Peyer's patch (tissue), 4 donors: Measurements from ENCODE around the gene EBP. TPM values are rescaled to one million over a fixed set of nuclear protein-coding genes. Genes with fewer than 3 reads are reported as not detected.

Experiments
- DNase-seq, 3 donors: peaks; one replicate each; pipeline ENCODE4 v3.0.0-alpha.2; 2017 to 2019
- H3K27ac ChIP-seq, 4 donors: fragments of 200-600 bp; sonication (generic); one replicate each; pipeline ENCODE4 v1.5.1; 2016 to 2019
- H3K27me3 ChIP-seq, 2 donors: fragments of 200-600 bp; sonication (generic); one replicate each; pipeline ENCODE4 v1.5.1; 2019
- H3K36me3 ChIP-seq, 3 donors: fragments of 200-600 bp; sonication (generic); one replicate each; pipeline ENCODE4 v1.5.1; 2016 to 2019
- H3K4me1 ChIP-seq, 4 donors: fragments of 200-600 bp; sonication (generic); one replicate each; pipeline ENCODE4 v1.5.1; 2016 to 2019
- H3K4me3 ChIP-seq, 4 donors: fragments of 200-600 bp; sonication (generic); 1 replicate in 3 of 4; 2 replicates in 1 of 4; pipeline ENCODE4 v1.5.1; 2016 to 2019; ENCODE audit warnings: mild to moderate bottlenecking in 1 of 4
- H3K9me3 ChIP-seq, 4 donors: fragments of 200-600 bp; sonication (generic); one replicate each; pipeline ENCODE4 v1.5.1; 2016 to 2019; ENCODE audit warnings: mild to moderate bottlenecking in 1 of 4
- POLR2A ChIP-seq, 2 donors: fragments of 450-650 bp; IDR thresholded peaks; one replicate each; pipeline ENCODE4 v1.5.1; 2017; ENCODE audit warnings: antibody characterized with exemption in 2 of 2, mild to moderate bottlenecking in 2 of 2, moderate library complexity in 2 of 2
- total RNA-seq, 4 donors: library from RNA; depleted of rRNA; stranded (reverse); fragments of >200 nt; gene quantifications; one replicate each; pipeline ENCODE4 v1.1.0, GENCODE V29; 2016
- TF ChIP-seq, protein P1 (sequence below), 6 experiments: fragments of 450-650 bp in 4 of 6; fragments of 200-600 bp in 2 of 6; sonication (generic) in 1 of 6; IDR thresholded peaks; one replicate each; pipeline ENCODE4 v1.5.1; 2017 to 2019; ENCODE audit warnings: antibody characterized with exemption in 6 of 6, mild to moderate bottlenecking in 3 of 6, moderate library complexity in 1 of 6

Gene EBP
- total RNA-seq, 4 donors from 2014 or later: 47.0 to 189 (median 134) TPM

DNA sequence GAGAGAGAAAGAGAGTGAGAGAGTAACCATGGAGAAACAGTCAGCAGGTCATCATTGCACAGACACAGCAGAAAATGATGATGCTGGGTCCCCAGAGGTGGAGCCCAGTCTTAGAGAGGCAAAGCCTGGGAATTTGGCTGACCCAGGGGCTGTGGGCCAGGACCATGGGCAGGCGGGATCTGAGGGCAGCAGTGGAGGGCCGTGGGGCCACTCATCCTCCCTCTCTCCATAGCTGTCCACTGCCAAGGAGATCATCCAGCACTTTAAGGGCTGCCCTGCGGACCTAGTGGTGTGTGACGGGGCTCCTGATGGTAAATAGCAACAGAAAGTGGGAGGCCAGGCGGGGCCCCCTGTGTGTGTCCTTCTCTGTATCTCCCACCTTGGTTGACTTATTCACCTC is 42.8 kb upstream of the EBP start:
- H3K36me3 ChIP-seq: peaks cover 0 to 15% (median 0%) of the 10 kb centered on the region in 3 donors
- no peaks in the 10 kb centered on the region for H3K27me3 ChIP-seq
- TF ChIP-seq, protein P1, sequence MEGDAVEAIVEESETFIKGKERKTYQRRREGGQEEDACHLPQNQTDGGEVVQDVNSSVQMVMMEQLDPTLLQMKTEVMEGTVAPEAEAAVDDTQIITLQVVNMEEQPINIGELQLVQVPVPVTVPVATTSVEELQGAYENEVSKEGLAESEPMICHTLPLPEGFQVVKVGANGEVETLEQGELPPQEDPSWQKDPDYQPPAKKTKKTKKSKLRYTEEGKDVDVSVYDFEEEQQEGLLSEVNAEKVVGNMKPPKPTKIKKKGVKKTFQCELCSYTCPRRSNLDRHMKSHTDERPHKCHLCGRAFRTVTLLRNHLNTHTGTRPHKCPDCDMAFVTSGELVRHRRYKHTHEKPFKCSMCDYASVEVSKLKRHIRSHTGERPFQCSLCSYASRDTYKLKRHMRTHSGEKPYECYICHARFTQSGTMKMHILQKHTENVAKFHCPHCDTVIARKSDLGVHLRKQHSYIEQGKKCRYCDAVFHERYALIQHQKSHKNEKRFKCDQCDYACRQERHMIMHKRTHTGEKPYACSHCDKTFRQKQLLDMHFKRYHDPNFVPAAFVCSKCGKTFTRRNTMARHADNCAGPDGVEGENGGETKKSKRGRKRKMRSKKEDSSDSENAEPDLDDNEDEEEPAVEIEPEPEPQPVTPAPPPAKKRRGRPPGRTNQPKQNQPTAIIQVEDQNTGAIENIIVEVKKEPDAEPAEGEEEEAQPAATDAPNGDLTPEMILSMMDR (IDR thresholded peaks at IDR 0.05): no peak
- TF ChIP-seq POLR2A (IDR thresholded peaks at IDR 0.05): no peak
- no peak overlapping the region for H3K4me3 ChIP-seq
- no peak for DNase-seq
- no peaks in the 10 kb centered on the region for H3K9me3 ChIP-seq
- H3K4me1 ChIP-seq: no peaks in the 10 kb centered on the region
- no peak overlapping the region for H3K27ac ChIP-seq

DNA sequence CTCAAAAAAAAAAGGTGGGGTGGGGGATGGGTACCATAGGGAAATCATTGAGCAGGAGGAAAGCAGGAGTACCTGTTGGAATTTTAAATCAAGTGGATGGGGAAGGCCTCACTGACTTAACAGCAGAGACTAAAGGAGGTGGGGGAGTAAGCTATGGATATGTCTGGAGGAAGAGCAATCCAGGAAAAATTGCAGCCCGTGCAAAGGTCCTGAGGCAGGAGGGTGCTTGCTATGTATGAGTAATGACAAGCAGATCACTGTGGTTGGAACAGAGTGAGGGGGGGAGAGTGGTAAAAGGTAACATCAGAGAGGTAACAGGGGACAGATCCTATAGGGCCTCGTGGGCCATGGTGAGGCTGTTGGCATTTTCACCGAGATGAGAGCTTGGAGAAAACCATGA is 41.5 kb upstream of the EBP start:
- H3K27ac ChIP-seq: no peak overlapping the region
- DNase-seq: no peak
- H3K36me3 ChIP-seq: peaks cover 0 to 15% (median 0%) of the 10 kb centered on the region in 3 donors
- no peaks in the 10 kb centered on the region for H3K27me3 ChIP-seq
- TF ChIP-seq, protein P1 (IDR thresholded peaks at IDR 0.05): no peak
- no peak for TF ChIP-seq POLR2A (IDR thresholded peaks at IDR 0.05)
- no peak overlapping the region for H3K4me3 ChIP-seq
- no peaks in the 10 kb centered on the region for H3K4me1 ChIP-seq
- no peaks in the 10 kb centered on the region for H3K9me3 ChIP-seq

DNA sequence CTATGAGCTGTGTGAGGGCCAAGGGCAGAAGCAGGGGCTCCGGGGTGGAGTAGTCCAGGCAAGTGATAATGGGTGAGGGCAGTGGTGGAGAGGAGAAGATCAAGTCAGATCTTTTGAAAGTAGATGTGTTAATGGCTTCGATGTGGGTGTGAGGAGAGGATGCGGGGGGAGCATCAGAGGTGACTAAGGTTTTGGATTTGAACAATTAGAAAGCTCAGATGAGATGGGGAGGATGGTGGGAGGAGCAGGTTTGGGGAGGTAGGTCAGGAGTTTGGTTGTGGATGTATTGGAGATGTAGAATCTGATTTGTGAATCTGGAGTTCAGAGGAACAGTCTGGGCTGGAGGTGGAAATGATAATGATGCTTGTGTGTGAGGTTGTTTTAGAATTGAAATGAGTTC is 41.0 kb upstream of the EBP start:
- Histone ChIP-seq H3K4me3 (no peak overlapping the region), H3K9me3 (no peaks in the 10 kb centered on the region), H3K4me1 (no peaks in the 10 kb centered on the region), H3K27ac (no peak overlapping the region), H3K27me3 (no peaks in the 10 kb centered on the region), H3K36me3 (peaks cover 0 to 15% (median 0%) of the 10 kb centered on the region in 3 donors)
- no peak for DNase-seq
- TF ChIP-seq POLR2A (IDR thresholded peaks at IDR 0.05): no peak
- TF ChIP-seq, protein P1 (IDR thresholded peaks at IDR 0.05): no peak

DNA sequence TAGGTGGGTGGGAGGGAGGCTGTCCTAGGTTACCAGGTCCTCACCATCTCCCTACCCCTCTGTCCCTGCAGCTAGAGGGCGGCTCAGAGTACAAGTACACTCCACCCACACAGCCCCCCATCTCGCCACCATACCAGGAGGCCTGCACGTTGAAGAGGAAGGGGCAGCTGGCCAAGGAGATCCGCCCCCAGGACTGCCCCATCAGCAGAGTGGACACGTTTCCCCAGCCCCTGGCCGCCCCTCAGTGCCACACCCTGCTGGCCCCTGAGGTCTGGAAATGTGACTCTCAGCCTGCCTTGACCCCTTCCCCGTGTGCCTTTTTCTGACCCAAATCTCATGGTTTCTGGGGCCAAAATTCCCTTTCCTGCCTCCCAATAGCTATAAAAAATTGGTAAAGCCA is 39.1 kb upstream of the EBP start:
- no peak for DNase-seq
- no peaks in the 10 kb centered on the region for H3K9me3 ChIP-seq
- H3K27me3 ChIP-seq: no peaks in the 10 kb centered on the region
- H3K4me1 ChIP-seq: no peaks in the 10 kb centered on the region
- no peak for TF ChIP-seq POLR2A (IDR thresholded peaks at IDR 0.05)
- TF ChIP-seq, protein P1 (IDR thresholded peaks at IDR 0.05): no peak
- H3K27ac ChIP-seq: no peak overlapping the region
- H3K4me3 ChIP-seq: no peak overlapping the region
- H3K36me3 ChIP-seq: peaks cover 0 to 15% (median 0%) of the 10 kb centered on the region in 3 donors

DNA sequence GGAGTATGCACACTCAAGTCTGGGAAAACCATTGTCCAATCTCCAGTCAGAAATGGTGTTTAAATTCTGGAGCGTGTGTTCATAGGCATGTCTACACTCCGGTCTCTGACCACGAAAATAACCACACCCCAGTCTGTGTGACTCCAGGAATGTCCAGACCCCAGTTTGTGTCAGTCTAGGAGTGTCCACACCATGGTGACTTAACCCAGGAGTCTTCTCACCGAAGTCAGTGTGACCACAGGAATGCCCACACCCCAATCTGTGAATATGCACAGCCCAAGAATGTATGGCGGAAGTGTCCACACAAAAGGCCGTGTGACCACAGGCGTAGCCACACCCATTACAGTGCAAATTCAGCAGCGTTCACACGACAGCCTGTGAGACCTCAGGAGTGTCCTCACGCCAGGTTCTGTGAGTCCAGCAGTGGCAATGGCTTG is 34.2 kb upstream of the EBP start:
- DNase-seq: no peak
- no peak overlapping the region for H3K4me3 ChIP-seq
- H3K36me3 ChIP-seq: peaks cover 0 to 5% (median 0%) of the 10 kb centered on the region in 3 donors
- no peaks in the 10 kb centered on the region for H3K27me3 ChIP-seq
- TF ChIP-seq POLR2A (IDR thresholded peaks at IDR 0.05): no peak
- TF ChIP-seq, protein P1 (IDR thresholded peaks at IDR 0.05): no peak
- H3K4me1 ChIP-seq: no peaks in the 10 kb centered on the region
- no peak overlapping the region for H3K27ac ChIP-seq
- no peaks in the 10 kb centered on the region for H3K9me3 ChIP-seq

DNA sequence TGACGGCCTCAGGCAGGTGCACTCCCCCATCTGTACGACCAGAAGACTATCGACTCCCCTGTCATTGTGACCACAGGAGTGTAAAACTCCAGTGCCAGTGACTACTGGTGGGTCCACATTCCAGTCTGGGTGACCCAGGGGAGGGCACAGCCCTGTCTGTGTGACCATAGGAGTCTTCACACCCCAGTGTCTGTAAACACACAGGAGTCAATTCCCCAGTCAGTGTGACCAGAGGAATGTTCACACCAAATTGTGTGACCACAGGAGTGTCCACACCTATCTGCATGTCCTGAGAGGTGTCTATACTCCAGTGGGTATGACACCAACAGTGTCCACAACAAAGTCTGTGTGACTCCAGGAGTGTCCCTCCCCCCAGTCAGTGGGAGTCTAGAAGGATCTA is 33.6 kb upstream of the EBP start:
- no peak overlapping the region for H3K4me3 ChIP-seq
- no peaks in the 10 kb centered on the region for H3K27me3 ChIP-seq
- DNase-seq: no peak
- peaks cover 0 to 5% (median 0%) of the 10 kb centered on the region in 3 donors for H3K36me3 ChIP-seq
- no peak for TF ChIP-seq POLR2A (IDR thresholded peaks at IDR 0.05)
- TF ChIP-seq, protein P1 (IDR thresholded peaks at IDR 0.05): no peak
- H3K9me3 ChIP-seq: no peaks in the 10 kb centered on the region
- no peak overlapping the region for H3K27ac ChIP-seq
- no peaks in the 10 kb centered on the region for H3K4me1 ChIP-seq
